NCI-H128 (cell line): Measurements from ENCODE around the gene AKR1C3.
"Not testable (repeated sequence)": the region's sequence is repeated elsewhere in the genome, so short reads cannot be mapped to it uniquely, and the experiment has no call there.

Source experiments
- DNase-seq: peaks from one replicate; lab custom pipeline; 2025; ENCODE audit not compliant: unreplicated experiment; lab: John Stamatoyannopoulos, UW

AKR1C3 gene

DNA sequence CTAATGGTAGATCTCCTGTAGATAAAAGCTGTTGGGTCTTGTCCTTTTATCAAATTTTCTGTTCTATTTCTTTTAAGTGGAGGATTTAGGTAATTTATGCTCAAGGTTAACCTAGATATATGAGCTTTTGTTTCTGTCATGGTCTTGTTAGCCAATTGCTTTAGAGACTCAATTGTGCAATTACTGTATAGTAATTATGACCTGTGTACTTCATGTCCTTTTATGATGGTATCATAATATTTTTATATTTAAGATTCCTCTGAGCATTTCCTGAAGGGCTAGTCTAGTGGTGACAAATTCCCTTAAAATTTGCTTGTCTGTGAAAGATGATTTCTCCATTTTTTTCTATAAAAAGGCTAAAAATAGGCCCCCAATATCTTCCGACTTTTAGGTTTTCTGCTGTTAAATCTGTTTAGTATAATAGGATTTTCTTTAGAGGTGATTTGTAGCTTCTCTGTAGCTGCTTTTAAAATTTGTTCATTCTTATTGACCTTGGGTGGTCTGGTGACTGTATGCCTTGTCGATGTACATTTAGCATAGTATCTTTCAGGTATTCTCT lies 5.4 kb upstream of the AKR1C3 start:
- no peak for DNase-seq

DNA sequence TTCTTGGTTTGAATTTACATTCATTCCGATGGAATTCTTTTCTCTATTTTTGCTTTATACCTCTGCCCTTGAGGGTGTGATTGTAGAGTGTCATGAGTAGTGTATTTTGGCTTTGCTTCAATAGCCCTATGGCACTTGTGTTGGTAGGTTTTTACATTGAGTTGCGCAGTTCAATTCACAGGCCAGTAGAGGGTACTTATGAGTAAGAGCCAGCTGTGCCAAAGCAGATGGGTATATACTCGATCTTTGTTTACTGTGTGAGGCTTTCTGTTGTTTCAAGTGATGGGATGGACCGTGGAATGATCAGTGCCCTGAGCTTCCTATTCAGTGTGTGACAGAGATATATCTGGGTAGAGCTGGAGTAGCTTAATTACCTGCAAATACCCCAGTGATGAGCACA lies 4.3 kb upstream of the AKR1C3 start:
- DNase-seq: no peak

DNA sequence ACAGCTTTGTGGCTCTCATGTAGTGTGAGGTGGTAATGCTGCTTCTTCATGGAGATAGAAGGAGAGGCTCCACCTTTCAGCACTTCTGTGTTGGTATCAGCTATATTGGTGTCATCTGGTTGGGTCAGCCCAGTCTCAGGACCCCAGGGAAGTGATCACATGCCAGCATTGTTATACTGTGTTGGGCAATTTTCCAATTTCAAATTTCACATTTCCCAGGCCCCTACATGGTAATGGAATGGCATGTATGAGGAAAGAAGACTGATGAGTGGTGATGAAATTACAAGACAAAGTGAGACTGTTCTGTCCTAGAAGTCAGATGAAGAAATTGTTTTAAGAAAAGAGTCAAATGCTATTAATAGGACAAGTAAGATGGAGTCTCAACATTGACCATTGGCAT lies 3.7 kb upstream of the AKR1C3 start:
- DNase-seq: no peak

DNA sequence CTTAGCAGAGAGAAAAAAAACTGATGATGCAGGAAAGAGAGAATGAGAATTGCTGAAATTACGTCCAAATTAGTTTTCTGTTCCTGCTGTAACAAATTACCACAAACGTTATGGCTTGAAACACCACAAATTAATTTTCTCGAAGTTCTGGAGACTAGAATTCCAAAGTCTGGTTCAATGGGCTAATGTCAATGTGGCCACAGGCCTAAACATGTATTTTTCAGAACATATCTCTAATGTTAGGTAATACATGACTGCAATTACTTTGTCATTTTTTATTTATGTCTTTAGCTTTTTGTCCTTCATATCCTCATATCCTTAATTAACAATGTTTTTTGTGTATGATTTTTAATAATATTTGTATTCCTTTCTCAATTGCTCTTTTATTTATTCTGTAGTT lies 3.0 kb upstream of the AKR1C3 start:
- DNase-seq: no peak

DNA sequence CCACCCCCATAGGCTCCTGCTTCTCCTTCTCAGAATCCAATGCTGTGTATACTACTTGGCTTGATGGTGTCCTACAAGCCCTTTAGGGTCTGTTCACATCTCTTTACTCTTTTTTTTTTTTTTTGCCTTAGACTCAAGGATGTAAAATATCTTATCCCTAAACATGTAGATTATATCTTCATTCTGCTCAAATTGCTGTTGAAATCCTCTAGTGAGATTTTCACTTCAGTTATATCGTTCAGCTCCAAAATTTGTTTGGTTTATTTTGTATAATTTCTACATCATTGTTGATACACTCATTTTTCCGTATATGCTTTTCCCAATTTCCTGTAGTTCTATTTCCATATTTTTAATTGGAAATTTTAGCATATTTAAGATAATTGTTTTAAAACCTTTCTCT lies 1.8 kb upstream of the AKR1C3 start:
- DNase-seq: no peak

DNA sequence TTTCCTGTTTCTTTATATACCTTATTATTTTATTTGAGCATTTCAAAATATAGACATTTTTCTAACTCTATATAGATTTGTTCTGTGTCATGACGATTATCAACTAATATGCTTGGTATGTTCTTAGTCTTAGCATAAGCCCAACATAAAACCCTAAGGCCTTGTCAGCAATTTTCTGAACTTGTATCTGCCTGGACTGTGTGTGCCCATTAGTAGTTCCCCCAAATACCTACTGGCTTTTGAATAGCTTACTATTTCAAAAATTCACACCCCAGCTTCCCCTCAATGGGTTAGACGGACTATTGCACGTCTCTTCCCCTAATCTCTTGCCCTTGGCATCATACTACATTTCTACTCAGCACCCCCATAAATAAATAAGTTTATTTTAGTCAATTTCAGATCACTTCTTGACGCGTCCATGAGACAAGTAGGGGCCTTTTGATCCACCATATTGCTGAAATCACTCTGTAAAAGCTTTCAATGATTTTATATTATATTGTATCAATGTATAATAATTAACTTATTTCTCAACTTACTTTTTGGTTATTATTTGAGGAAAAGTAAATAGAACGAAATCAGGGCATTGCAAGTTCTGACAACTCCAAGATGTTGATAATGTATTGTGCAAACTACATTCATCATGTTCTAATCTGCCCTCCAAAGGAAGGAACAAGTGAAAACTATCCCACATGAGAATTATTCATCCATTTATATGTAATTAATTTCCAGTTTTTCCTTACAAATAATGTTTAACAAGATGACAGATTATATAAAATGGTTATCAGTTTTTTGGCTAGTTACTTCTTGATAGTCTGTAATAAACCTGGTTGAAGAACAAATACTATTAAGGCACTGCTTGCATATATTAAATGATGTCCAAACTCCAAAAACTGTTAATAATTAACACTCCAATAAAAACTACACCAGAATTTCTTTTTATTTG lies 1.1 kb upstream of the AKR1C3 start:
- no peak for DNase-seq

DNA sequence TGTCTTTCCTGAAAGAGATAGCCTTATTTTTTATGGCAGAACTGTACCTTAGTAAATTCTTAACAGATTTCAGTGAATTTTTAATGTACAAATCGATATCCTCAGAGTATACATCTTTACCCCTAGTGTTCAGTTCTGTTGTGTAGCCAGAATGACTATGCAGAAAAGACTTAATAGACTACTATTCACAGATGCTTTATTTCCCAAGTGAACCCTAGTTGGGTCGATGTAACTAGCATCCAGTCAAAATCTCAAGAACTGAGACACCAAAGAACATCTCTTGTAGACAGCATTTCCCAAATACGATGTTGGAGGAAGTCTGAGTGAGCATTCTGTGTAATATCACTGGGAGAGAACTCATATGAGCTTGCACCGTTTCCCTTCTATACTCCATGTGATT lies 1.5 kb downstream of the AKR1C3 start:
- no peak for DNase-seq

DNA sequence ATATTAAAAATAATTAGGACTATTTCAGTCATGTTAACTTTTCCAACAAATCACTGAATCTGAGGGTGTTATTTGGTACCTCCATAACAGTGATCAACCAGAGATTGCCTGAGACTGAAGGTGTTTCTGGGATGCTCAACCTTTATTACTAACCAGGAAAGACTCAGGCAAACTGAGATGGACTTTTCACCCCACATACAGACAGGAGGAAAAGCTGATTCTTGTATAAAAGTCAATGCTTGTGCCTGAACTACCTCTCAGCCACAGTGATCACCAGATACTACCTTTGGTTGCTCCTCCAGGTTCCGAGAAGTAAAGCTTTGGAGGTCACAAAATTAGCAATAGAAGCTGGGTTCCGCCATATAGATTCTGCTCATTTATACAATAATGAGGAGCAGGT lies 1.9 kb downstream of the AKR1C3 start:
- DNase-seq: no peak

DNA sequence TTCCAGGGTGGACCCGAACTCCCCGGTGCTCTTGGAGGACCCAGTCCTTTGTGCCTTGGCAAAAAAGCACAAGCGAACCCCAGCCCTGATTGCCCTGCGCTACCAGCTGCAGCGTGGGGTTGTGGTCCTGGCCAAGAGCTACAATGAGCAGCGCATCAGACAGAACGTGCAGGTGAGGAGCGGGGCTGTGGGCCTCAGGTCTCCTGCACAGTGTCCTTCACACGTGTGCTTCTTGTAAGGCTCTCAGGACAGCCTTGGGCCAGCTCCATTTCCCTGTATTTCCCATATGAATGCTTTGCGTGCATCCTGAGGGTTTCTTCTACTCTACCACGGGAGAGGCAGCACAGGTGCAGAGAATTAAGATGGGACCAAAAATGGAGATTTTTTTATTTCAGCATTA lies 8.3 kb downstream of the AKR1C3 start:
- DNase-seq: not testable (repeated sequence)

DNA sequence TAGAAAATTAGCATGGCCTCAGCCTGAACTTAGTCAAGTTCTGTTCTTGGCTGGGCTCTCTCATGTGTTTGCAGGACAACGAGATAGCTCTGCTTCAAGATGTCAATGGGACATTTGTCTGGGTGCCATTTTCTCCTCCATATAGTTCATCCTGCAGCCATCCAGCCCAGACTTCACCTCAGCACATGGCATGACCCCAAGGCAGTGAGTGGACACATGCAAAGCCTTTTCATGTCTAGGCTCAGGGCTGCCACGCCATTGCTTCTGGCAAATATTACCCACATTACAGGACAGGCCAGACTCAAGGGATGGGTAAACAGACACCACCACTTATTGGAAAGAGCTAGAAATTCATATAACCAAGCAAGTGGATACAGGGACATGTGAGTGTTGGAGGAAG lies 9.3 kb downstream of the AKR1C3 start:
- no peak for DNase-seq

DNA sequence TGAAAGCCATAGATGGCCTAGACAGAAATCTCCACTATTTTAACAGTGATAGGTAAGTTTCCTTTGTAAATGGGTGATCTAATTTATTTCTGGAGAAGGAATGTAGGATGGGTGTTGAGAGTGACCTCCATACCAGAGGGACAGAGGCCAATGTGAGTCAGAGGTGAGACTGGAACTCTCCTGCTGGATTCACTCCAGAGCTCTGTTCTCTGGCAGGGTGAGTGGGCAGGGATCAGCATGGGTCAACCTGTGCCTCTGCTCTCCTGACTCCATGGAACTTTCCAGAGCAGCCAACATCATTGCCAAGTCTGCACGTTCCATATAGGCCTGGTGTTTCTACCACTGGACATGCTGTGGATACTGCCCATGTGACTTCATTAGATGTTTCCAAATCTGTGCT lies 11.4 kb downstream of the AKR1C3 start:
- DNase-seq: no peak

DNA sequence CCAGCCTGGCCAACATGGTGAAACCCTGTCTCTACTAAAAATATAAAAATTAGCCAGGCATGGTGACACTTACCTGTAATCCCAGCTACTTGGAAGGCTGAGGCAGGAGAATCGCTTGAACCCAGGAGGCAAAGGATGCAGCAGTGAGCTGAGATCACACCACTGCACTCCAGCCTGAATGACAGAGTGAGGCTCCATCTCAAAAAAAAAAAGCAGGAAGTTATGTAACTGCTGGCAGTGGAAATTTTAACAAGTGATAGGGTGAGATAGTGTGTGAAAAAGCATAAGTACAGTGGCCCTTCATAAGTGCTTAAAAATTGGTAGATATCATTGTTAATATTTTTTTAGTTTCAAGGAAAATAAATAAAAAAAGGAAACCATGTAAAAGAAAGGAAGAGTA lies 12.3 kb downstream of the AKR1C3 start:
- DNase-seq: no peak

DNA sequence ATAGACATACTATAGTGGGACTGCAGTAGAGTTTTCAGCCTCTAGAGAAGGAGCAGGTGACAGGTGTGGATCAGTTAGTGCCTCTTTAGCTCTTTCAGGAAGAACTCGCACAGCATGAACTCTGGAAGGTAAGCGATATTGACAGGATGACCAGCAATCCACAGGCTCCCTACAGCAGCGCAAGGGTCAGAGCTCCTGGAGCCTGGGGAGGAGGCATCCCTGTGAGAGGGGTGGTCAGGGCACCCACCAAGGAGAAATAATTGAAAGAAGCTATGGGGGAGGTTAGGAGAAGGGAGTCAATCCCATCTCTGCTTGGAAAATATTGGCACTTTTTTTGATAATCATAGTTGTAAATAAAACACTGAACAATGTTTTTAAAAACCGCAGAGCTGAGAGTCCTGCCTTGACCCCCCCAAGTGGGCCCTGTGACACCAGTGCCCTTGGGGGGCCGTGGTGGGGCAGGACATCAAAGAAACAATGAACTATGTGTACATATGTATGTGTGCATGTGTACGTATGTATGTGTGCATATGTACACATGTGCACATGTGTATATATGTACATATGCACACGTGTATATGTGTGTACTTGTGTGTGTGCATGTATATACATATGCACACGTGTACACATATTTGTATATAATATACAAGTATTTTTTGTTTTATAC lies 13.8 kb downstream of the AKR1C3 start:
- no peak for DNase-seq

DNA sequence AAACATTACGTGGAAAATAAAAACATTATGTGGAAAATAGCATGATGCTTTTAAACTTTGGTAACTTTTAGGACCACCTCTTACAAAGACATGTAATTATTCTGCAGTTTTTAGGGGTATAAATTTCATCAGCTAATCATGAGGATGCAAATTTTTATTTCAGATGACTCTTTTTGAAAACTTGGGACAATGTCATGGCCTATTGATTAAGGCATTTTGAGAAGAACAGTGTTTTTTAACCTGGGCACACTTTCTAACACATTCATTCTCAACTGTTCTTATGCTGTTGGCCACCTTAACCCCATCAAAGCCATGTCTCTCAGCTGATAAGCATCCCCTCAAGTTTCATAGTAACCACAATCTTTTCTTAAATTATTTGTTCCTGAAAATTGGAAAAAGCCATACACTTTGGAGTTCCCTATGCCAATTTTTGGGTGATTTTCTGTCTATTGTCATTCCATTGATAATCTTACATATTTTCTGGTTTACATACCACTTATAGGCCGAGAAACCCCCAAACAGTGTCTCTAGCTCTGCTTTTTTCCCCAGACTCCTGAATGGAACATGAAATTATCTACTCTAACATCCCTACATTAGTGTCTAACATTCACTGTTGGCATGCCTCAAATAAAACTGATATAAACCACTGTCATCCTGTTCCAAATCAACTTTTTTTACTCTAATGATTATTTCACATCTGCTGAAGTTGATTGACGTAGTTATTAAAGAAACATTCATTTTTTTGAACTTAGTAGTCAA lies 14.6 kb downstream of the AKR1C3 start:
- no peak for DNase-seq

DNA sequence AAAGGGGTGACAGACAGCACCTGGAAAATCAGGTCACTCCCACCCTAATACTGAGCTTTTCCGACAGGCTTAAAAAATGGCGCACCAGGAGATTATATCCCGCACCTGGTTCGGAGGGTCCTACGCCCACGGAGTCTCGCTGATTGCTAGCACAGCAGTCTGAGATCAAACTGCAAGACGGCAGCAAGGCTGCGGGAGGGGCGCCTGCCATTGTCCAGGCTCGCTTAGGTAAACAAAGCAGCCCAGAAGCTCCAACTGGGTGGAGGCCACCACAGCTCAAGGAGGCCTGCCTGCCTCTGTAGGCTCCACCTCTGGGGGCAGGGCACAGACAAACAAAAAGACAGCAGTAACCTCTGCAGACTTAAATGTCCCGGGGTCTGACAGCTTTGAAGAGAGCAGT lies 15.6 kb downstream of the AKR1C3 start:
- not testable (repeated sequence) for DNase-seq

DNA sequence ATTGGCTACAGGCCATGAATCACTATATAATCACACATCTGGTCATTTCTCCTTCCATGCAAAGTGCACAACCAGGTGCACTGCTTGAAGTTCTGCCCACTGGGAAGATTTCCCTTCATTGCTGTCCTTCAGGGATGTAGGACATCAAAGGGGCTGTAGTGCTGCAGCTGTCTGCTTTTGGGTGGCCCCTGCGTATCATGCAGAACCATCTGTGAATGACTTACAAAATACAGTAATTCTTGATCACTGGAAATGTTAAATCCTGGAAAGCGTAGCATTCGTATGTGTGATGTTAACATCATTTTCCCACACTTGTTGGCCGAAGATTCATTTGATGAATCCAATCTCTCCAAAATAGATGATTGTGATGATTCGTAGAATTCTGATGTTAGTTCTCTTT lies 22.4 kb downstream of the AKR1C3 start:
- DNase-seq: no peak

DNA sequence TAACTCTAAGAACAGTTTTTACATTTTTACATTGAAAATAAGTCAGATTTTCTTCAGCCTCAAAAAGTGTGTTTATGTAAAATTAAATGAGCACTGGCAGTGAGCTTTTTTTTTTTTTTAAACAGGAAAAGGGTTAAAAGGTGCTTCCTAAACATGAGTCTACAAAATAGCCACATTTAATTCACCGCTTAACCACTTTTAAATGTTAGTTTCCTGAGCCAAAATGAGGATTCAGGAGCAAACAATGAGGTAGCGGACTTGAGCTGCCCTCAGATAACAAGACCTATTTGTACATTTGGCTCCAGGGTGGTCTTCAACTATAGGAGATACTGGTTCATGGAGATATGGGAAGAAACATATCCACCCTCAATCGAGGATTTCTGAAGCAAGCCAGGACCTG lies 22.8 kb downstream of the AKR1C3 start:
- no peak for DNase-seq

DNA sequence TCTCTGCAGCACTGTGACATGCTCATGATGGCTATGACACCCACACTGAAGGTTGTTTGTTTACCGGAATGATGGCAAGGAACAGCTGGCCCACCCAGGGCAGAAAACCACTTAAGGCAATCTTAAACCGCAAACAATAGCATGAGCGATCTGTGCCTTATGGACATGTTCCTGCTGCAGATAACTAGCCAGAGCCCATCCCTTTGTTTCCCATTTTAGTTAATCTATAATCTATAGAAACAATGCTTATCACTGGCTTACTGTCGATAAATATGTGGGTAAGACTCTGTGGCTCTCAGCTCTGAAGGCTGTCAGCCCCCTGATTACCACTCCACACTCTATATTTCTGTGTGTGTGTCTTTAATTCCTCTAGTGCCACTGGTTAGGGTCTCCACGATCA lies 25.8 kb downstream of the AKR1C3 start:
- DNase-seq: not testable (repeated sequence)

DNA sequence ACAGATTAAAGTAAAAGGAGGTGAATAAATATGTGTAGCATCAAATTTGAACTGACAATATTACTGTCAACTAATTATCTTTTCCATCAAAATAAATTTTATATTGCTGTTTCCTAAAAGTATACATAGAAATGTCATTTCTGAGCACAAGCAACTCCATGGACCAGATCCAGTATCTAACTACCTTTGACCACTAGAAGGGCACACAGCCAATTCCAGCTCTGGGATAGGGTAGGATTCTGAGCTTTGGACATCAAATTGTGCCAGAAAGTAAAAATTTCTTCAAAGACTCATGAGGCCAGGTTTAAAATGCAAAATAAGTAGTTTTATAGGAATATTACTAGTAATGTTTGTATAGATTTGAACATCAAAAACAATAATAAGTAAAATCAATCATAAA lies 29.7 kb downstream of the AKR1C3 start:
- no peak for DNase-seq

DNA sequence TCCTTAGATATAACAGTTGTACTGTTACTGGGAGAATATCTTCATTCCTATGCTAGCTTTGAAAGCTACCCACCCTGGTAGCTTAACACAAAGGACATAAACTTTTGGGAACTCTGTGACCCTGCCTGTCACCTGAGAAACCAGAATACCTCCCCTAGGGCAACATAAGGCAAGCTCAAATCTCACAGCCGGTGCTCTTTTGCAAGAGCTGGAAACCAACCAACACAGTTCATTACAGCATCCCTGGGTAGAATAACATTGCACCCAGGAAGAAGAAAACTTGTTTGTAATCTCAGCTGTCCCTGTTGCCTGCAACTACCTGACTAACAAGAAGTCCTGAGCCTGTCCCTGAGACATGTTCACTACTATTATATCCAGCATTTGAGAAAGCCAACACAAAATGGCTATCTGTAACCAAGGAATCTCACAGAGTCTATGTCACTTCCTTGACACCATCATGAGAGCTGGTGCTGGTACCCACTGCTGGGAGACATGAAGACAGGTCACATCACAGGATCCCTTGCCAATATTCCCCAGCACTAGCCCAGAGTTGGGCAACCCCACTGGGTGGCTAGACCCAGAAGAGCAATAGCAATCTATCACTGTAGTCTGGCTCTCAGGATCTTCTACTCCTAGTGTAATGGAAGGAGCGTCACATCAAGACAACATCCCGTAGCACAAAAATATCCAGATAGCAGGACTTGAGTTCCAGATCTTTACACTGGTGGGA lies 31.3 kb downstream of the AKR1C3 start:
- no peak for DNase-seq

DNA sequence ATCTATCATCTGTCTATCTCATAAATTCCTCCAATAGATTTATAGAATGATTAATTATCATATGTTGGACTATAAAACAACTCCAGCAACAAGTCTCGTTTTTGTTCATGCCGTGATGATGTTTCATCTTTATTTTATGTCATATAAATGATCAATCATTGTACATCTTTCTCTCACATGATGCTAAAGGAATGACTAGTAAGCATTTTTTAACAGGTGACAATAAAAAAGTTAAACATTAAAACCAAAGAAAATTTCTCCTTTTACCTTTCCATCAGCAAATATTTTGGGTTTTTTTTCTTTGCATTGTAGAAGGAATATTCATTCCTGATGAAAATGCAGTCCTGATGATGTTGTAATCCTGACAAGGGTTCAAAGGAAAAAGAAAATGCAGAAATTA lies 41.4 kb downstream of the AKR1C3 start:
- no peak for DNase-seq
